ENCODE results near the gene GAB1. TPM values are rescaled to one million over a fixed set of nuclear protein-coding genes. Genes with fewer than 3 reads are reported as not detected.

The GAB1 gene
- total and polyA plus RNA-seq, 4 donors = 6.4 to 138 (median 22.6) TPM

DNA sequence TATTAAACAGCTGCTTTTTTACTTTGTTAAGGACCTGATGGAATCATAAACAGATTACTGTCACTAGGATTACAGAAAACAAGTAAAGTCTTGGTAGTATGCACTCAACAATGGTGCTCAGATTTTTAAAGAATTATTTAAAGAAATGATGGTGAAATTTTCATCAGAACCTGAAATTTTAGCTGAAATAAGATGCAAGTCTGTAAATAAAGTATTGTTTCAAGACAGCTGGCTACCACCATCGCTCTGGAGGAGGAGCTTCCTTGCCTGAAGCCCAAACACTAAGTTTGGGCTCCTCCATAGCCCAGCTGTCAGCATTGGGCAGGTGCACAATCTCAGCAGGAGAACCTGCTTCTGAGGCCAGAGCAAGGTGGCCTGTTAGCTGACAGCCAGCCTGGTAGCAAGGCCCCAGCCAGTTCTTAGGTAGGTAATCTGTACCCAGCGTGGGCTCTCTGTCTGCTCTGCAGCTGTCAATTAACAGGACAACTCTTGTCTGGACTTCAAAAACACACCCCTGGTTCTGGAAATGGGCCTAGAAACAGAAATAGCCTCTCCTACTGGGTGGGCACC lies 4.6 kb downstream of the GAB1 start:
- H3K4me1 ChIP-seq (ENCODE audit: control insufficient read depth in 5 of 5, insufficient read depth in 5 of 5, low read length in 5 of 5) = peaks cover 8 to 64% (median 20%) of the 10 kb centered on the region in 5 donors
- no peaks in the 10 kb centered on the region for H3K27me3 ChIP-seq (ENCODE audit: control insufficient read depth in 3 of 3, insufficient read depth in 3 of 3, low read length in 2 of 3)
- no peak overlapping the region for H3K4me3 ChIP-seq
- no peak for DNase-seq
- ATAC-seq (ENCODE audit: insufficient read depth, low FRiP score) = no peak
- TF ChIP-seq, protein P1, sequence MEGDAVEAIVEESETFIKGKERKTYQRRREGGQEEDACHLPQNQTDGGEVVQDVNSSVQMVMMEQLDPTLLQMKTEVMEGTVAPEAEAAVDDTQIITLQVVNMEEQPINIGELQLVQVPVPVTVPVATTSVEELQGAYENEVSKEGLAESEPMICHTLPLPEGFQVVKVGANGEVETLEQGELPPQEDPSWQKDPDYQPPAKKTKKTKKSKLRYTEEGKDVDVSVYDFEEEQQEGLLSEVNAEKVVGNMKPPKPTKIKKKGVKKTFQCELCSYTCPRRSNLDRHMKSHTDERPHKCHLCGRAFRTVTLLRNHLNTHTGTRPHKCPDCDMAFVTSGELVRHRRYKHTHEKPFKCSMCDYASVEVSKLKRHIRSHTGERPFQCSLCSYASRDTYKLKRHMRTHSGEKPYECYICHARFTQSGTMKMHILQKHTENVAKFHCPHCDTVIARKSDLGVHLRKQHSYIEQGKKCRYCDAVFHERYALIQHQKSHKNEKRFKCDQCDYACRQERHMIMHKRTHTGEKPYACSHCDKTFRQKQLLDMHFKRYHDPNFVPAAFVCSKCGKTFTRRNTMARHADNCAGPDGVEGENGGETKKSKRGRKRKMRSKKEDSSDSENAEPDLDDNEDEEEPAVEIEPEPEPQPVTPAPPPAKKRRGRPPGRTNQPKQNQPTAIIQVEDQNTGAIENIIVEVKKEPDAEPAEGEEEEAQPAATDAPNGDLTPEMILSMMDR (IDR thresholded peaks at IDR 0.05; ENCODE audit: control extremely low read depth, extremely low read depth) = no peak
- no peak overlapping the region for H3K9ac ChIP-seq (ENCODE audit: insufficient read depth in 1 of 2, low read length in 2 of 2)
- peak overlapping the region; percentile 21 to 65 for H3K27ac ChIP-seq (ENCODE audit: low read depth in 1 of 2, low read length in 1 of 2)
- H3K9me3 ChIP-seq (ENCODE audit: control insufficient read depth in 4 of 4, insufficient read depth in 3 of 4, low read length in 3 of 4) = no peaks in the 10 kb centered on the region
- H3K36me3 ChIP-seq (ENCODE audit: control insufficient read depth in 4 of 4, insufficient read depth in 4 of 4, low read length in 4 of 4) = peaks cover 0 to 3% (median 0%) of the 10 kb centered on the region in 4 donors
- WGBS, 2 donors = 91 to 94% methylated on average over 2 of the region's 2 CpGs

DNA sequence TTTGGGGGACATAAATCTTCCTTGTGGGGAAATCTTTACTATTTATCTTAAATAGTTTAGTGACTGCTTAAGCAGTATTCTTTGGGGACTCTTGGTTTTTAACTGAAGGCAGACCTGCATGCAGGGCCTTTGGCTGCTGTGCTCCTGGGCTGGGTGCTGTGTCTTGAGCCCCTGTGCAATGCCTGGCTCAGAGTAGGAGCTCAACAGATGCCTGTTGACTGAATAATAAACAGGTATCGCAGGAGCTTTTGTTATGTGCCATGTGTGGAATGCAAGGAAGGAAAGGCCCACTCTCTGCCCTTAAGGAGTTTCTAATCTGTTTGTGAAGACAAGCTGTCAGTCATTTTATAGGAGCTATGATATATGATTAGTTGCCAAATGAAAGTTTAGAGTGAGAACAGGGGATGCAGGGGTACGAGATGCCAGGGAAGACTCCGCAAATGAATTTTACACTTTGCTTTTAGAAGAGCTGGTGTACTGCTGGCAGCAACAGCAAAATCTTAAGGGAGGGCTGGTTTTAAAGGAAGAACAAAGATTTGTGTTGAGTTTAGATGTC lies 6.7 kb downstream of the GAB1 start:
- Histone ChIP-seq H3K4me3 (no peak overlapping the region), H3K4me1 (ENCODE audit: control insufficient read depth in 5 of 5, insufficient read depth in 5 of 5, low read length in 5 of 5) (peaks cover 9 to 67% (median 26%) of the 10 kb centered on the region in 5 donors)

DNA sequence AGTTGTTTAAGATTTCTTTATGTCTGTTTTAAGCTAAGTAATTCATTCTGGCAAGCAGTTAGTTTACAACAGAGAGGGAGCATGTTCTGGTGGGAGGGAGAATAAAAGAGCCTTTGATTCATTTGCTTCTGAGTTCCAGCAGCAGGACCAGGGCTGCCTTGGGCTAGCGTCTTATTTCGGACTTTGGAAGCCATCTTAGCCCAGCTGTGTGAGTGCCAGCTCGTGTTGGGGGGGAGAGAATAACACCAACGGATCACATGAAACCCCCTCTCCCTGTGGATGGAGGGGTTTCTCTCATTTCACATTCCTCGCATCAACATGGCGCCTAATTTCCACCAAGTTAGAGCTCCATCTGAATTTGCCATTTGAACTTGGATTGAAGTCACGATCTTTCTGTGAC lies 7.4 kb downstream of the GAB1 start:
- Histone ChIP-seq H3K4me1 (ENCODE audit: control insufficient read depth in 5 of 5, insufficient read depth in 5 of 5, low read length in 5 of 5) (peaks cover 12 to 63% (median 32%) of the 10 kb centered on the region in 5 donors), H3K4me3 (no peak overlapping the region), H3K27ac (ENCODE audit: low read depth in 1 of 2, low read length in 1 of 2) (peak overlapping the region; percentile 83 to 88), H3K9ac (ENCODE audit: insufficient read depth in 1 of 2, low read length in 2 of 2) (no peak overlapping the region), H3K27me3 (ENCODE audit: control insufficient read depth in 3 of 3, insufficient read depth in 3 of 3, low read length in 2 of 3) (no peaks in the 10 kb centered on the region), H3K9me3 (ENCODE audit: control insufficient read depth in 4 of 4, insufficient read depth in 3 of 4, low read length in 3 of 4) (no peaks in the 10 kb centered on the region), H3K36me3 (ENCODE audit: control insufficient read depth in 4 of 4, insufficient read depth in 4 of 4, low read length in 4 of 4) (no peaks in the 10 kb centered on the region)
- TF ChIP-seq, protein P1 (IDR thresholded peaks at IDR 0.05; ENCODE audit: control extremely low read depth, extremely low read depth) = no peak
- 77 to 88% methylated on average over 7 of the region's 7 CpGs for WGBS, 2 donors
- DNase-seq (peak; percentile 57 to 68 (median 67)), ATAC-seq (ENCODE audit: insufficient read depth, low FRiP score) (no peak)

More for the DNA sequence above, 6.7 kb downstream of the GAB1 start:
- no peak for ATAC-seq (ENCODE audit: insufficient read depth, low FRiP score)
- no peaks in the 10 kb centered on the region for H3K9me3 ChIP-seq (ENCODE audit: control insufficient read depth in 4 of 4, insufficient read depth in 3 of 4, low read length in 3 of 4)
- peak overlapping the region in 1 of 2 donors; percentile 88 for H3K27ac ChIP-seq (ENCODE audit: low read depth in 1 of 2, low read length in 1 of 2)
- TF ChIP-seq, protein P1 (IDR thresholded peaks at IDR 0.05; ENCODE audit: control extremely low read depth, extremely low read depth) = no peak
- no peaks in the 10 kb centered on the region for H3K36me3 ChIP-seq (ENCODE audit: control insufficient read depth in 4 of 4, insufficient read depth in 4 of 4, low read length in 4 of 4)
- H3K27me3 ChIP-seq (ENCODE audit: control insufficient read depth in 3 of 3, insufficient read depth in 3 of 3, low read length in 2 of 3) = no peaks in the 10 kb centered on the region
- 85 to 89% methylated on average over 3 of the region's 3 CpGs for WGBS, 2 donors
- H3K9ac ChIP-seq (ENCODE audit: insufficient read depth in 1 of 2, low read length in 2 of 2) = no peak overlapping the region
- DNase-seq = no peak

All from lung (tissue), 12 donors.